Ramos (cell line): ENCODE measurements around the gene APLN.

ENCODE experiments used
- in situ Hi-C: fragments of 300-500 bp; cut with MboI; formaldehyde crosslinking; loops from one replicate; pipeline ENCODE4 v1.14.3; 2022; ENCODE audit warnings: low sequenced_read_pairs; ENCODE audit not compliant: unreplicated experiment

Gene APLN

GRCh38 chrX:129646566-129647417, 8.0 kb downstream of the APLN start:
- in situ Hi-C loops, result loop anchor here (25.0 kb wide), 1 partner anchor 91 kb away; the partner anchor contains the start of gene XPNPEP2

GRCh38 chrX:129642641-129643040, 12.1 kb downstream of the APLN start:
- in situ Hi-C loops, result loop anchor here (25.0 kb wide), 1 partner anchor 95 kb away; the partner anchor contains the start of gene XPNPEP2

GRCh38 chrX:129641941-129642340, 12.8 kb downstream of the APLN start:
- in situ Hi-C loops, result loop anchor here (25.0 kb wide), 1 partner anchor 95 kb away; the partner anchor contains the start of gene XPNPEP2

- in situ Hi-C loops, result loop anchor here (25.0 kb wide), 1 partner anchor 96 kb away; the partner anchor contains the start of gene XPNPEP2
Observed at GRCh38 chrX:129641469-129641868, 13.3 kb downstream of the APLN start.

DNA sequence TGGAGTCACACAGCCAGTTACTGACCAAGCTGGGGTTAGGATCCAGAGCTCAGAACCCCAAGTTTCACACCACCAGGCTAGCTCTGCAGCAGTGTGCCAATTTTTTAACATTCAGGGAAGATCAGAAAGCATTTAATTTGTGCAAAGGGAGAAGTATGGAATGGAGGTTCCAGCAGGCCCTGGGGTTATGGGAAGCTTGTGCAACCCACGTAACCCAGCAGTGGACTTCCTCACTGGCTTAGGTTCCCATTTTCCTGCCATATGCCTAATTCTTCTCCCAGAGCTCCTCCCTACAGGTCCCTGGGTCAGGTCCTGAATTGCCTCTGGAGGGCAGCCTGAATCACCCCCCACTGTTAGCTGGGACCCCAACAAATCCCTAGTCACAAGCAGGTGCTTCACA, 14.0 kb downstream of the APLN start:
- in situ Hi-C loops, result loop anchor here (25.0 kb wide), 1 partner anchor 97 kb away; the partner anchor contains the start of gene XPNPEP2

GRCh38 chrX:129638917-129639316, 15.8 kb downstream of the APLN start:
- in situ Hi-C loops, result loop anchor here (25.0 kb wide), 1 partner anchor 98 kb away; the partner anchor contains the start of gene XPNPEP2

- in situ Hi-C loops, result loop anchor here (25.0 kb wide), 1 partner anchor 100 kb away; the partner anchor contains the start of gene XPNPEP2
Observed at GRCh38 chrX:129637217-129638109, 17.3 kb downstream of the APLN start.

GRCh38 chrX:129636175-129636681, 18.5 kb downstream of the APLN start:
- in situ Hi-C loops, result loop anchor here (25.0 kb wide), 1 partner anchor 101 kb away; the partner anchor contains the start of gene XPNPEP2

DNA sequence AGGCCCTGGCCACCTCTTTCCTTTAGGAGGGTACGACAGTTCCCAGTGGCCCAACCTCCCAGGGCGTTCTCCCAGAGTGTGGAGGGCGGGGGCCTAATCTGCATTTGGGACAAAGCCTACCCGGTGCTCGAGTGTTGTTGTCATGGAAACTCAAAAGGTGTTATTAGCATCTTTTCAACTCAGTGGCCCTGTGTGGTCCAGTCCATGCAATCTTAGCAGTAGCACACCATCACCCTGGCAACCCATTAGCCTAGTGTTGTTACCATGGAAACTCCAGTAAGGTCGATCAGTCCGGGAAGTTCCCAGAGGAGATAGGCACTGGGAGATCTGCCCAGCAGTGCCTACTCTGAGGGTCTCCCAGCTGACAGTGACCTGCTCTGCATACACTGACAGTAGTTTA, 20.2 kb downstream of the APLN start:
- in situ Hi-C loops, result loop anchor here (25.0 kb wide), 1 partner anchor 103 kb away; the partner anchor contains the start of gene XPNPEP2

DNA sequence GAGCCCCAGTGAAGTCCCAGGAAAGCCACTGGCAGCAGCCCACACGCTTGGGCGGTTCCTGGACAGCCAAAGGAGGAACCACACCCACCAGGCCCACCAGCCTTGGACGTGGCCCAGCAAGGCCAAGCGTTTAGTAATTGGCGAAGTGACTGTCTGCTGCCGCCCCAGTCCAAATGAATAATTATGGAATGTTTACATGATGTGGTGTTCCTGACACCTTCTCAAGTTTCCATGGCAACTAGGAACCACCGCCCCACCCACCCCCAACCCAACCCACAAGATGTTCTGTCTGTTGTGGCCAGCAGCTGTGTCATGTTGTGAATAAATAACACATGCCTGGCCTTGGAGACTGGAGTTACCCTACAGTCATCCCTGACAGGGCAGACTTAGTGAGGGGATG, 22.3 kb downstream of the APLN start:
- in situ Hi-C loops, result loop anchor here (25.0 kb wide), 1 partner anchor 105 kb away; the partner anchor contains the start of gene XPNPEP2

DNA sequence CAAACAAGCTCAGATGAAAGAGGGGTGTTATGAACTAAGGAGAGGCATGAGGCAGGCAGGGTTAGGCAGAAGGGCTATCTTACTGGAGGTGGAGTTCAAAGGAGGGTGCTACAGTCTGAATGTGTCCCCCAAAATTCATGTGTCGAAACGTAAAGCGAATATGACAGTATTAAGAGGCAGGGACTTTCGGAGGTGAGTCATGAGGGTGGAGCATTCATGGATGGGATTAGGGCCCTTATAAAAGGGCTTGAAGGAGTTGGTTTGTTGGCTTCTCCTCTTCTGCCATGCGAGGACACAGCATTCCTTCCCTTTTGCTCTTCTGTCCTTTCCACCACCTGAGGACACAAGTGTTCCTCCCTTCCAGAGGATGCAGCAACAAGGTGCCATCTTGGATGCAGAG, 22.9 kb downstream of the APLN start:
- in situ Hi-C loops, result loop anchor here (25.0 kb wide), 1 partner anchor 105 kb away; the partner anchor contains the start of gene XPNPEP2

DNA sequence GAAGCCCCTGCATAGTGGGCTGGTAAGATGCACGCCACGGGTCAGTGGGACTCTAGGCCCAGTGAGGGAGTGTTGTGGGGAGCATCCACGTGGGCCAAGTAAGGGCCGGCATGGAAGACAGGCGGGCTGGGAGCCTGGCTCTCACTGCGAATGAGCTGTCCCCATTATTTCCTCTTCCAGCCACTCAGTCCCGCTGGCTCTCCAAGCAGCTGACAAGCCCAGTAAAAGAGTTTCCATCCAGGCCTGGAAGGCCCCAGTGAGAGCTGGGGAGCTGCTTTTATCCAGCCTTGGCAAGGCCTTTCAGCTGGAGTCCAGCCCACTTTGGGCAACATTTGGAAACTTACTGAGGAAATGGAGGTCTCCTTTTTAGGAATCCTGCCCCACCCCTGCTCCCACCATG, 24.9 kb downstream of the APLN start:
- in situ Hi-C loops, result loop anchor here (25.0 kb wide), 1 partner anchor 107 kb away; the partner anchor contains the start of gene XPNPEP2

DNA sequence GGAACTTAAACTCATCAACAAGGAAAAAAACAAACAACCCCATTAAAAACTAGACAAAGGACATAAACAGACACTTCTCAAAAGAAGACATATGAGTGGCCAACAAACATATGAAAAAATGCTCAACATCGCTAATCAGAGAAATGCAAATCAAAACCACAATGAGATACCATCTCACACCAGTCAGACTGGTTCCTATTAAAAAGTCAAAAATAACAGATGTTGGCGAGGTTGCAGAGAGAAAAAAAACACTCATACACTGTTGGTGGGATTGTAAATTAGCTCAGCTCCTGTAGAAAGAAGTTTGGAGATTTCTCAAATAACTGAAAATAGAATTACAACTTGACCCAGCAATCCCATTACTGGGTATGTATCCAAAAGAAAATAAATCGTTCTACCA, 28.7 kb downstream of the APLN start:
- in situ Hi-C loops, result loop anchor here (25.0 kb wide), 1 partner anchor 111 kb away; the partner anchor contains the start of gene XPNPEP2

- in situ Hi-C loops, result loop anchor here (25.0 kb wide), 1 partner anchor 564 kb away; no protein-coding TSS in a partner anchor
Observed at GRCh38 chrX:129622757-129623301, 31.9 kb downstream of the APLN start.

GRCh38 chrX:129618997-129619396, 35.8 kb downstream of the APLN start:
- in situ Hi-C loops, result loop anchor here (25.0 kb wide), 1 partner anchor 568 kb away; no protein-coding TSS in a partner anchor

DNA sequence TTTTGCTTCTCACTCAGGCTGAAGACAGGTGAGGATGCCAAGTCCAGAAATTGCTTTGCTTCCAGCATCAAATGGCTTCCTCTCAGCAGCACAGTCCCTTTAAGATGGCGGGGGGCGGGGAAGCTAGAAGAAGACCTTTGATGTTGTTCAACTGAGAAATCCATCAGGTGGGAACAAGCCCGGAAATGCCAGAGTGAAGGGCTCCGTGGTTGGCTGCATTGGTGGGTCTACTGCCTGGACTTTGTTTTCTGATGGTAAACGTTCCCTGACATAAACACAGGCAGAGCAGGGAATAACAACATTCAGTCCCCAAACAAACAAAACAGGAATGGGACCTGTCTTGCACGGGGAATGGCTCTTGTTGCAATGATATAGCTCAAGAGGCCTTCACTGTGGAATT, 37.3 kb downstream of the APLN start:
- in situ Hi-C loops, result loop anchor here (25.0 kb wide), 1 partner anchor 570 kb away; no protein-coding TSS in a partner anchor

GRCh38 chrX:129614481-129615255, 40.1 kb downstream of the APLN start:
- in situ Hi-C loops, result loop anchor here (25.0 kb wide), 1 partner anchor 573 kb away; no protein-coding TSS in a partner anchor

GRCh38 chrX:129613596-129613995, 41.2 kb downstream of the APLN start:
- in situ Hi-C loops, result loop anchor here (25.0 kb wide), 1 partner anchor 574 kb away; no protein-coding TSS in a partner anchor
